HUDEP-2 (cell line): ENCODE results near the gene GNL1.

Source experiments
- DNase-seq, 76 experiments: peaks; one replicate each; lab custom pipeline; 2025; ENCODE audit not compliant: unreplicated experiment in 76 of 76; lab: John Stamatoyannopoulos, UW

The GNL1 gene

GRCh38 chr6:30571075-30571761 lies 14.9 kb upstream of the GNL1 start, which contains the start of gene ABCF1:
TSS of gene ABCF1 (plus strand) at chr6:30571442. CDS start at chr6:30571488, 46 bp downstream.
- peak; percentile 64 to 100 (median 99) for DNase-seq

DNA sequence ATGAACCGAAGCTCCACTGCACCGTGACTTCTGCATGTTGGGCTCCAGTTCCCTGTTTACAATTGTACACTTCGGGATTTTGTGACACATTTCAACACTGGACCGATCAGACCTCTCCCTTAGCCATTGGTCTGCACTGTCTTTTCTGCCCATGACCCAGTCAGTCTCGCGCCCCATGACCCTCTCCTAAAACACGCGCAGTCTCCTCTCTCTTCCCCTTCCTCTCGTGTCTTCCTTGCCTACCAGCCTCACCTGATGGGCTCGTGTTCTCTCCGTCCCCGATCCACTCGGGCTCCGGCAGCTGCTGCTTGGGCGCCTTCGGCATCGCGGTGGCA lies 14.4 kb upstream of the GNL1 start:
- DNase-seq = peak in 3 of 76 experiments; percentile 27 to 91 (median 65)

DNA sequence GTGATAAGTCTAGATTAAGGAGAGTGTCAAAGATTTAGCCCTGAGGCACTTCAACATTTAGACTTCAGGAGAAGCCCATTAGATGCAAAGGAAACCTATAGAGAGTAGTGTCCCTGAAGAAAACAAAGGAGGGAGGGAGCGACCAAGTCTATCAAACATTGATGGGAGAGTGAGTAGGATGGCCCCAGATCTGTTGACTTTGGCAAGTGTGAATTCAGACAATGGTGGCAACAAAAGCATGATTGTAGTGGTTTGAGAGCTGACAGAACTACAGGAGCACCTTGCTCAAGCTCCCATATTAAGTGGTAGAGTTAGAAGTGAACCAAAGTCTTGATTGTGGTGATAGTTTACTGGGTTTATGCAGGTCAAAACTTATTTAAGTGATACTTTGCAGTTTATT lies 14.0 kb upstream of the GNL1 start:
- DNase-seq = no peak

- DNase-seq = peak in 1 of 76 experiments; percentile 11
Observed at GRCh38 chr6:30568245-30568644, 12.0 kb upstream of the GNL1 start.

GRCh38 chr6:30565772-30566171 lies 9.5 kb upstream of the GNL1 start:
- DNase-seq = peak in 1 of 76 experiments; percentile 15

- DNase-seq = no peak
Observed at GRCh38 chr6:30564114-30564513, 7.8 kb upstream of the GNL1 start.

- no peak for DNase-seq
Observed at GRCh38 chr6:30562470-30563425, 6.5 kb upstream of the GNL1 start.

GRCh38 chr6:30560930-30561329 lies 4.6 kb upstream of the GNL1 start:
- no peak for DNase-seq

DNA sequence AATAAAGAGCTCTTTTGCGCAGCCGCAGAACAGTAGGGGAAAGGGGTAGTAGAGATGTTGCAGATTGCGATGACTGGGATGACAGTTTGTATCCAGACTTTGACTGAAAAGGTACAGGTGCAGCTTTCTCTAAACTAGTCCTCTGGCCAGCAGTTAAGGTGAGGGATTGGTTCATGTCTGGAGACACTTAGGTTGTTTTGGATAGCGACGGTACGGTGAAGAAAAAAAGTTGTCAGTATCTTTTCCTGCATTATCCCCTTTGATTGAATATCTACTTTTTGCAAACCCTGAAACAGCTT lies 1.3 kb upstream of the GNL1 start:
- DNase-seq = peak in 23 of 76 experiments; percentile 8 to 67 (median 49)

- peak in 74 of 76 experiments; percentile 62 to 98 (median 86) for DNase-seq
Observed at GRCh38 chr6:30556906-30557682, 805 bp upstream of the GNL1 start, which contains the start of gene PRR3. TSS of gene PRR3 (plus strand) at chr6:30557295. CDS start at chr6:30557345, 50 bp downstream.

DNA sequence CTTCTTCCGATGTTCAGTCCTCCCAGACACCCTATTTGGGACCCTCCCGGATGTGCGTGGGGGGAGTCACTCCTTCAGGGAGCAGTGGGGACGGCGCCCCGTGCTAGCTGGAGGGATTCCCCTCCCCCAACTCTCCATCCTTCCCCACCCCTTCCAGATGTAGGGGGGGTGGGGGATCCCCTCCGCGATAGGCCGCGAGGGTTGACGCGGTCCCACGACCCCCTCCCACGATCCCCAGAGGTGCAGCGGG lies 548 bp downstream of the GNL1 start:
- peak in 1 of 76 experiments; percentile 47 for DNase-seq

DNA sequence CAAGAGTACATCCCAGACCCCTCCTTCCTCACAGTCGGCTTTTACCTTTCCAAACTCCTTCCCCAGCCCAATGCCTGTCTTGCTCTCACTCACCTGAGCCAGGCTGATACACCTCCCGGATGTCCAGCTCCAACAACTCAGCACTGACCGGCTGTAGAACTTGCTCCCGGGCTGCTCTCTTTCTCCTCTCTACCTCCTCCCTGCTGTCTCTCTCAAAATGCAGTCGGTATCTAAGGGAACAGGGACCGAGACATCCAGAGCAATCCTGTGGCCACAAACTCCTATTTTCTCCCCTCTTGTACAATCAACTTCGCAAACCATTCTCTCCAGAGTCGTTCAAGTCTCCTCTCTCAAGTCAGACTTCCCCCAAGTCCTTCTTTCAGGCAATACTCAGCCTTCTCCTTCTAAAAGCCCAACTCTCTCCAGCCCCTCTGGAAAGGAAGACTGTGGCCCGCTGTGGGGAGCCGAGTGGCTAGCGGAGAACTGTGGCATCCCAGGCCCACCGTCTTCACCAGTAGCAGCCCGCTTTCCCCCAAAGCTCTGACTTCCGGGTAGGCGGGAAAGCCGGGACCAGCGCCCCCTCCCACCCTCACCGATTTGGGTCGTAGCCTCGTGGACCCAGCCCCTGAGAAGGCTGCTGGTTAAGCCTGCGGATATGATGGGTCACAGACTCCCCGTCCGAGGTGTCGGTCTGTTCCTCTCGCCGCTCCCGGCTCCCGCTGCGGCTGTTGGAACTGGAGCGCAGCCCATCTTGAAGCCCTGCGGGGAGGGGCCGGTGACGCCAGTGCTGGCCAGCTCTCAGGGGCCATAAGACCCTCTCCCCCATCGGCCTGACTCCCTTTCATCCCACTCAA lies 1.1 kb downstream of the GNL1 start:
- peak in 6 of 76 experiments; percentile 16 to 45 (median 31) for DNase-seq

DNA sequence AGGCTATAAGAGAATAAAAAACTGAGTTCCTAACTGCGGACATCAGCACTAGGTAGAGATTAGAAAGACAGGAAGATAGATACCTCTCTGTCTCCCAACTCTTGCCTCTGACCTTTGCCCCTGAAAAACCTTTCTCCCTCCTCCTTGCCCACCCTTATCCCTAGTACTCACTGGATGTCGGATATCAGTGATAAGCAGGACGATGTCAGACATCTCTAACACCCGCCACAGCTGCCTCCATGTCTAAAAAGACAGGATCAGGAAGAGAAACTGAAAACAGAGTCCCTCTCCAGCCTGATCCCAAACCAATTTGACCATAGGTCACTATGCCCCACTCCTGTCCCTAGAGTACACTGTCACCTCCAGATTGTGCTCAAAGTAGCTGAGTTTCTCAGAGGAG lies 1.9 kb downstream of the GNL1 start:
- DNase-seq = no peak

GRCh38 chr6:30548375-30548774 lies 7.9 kb downstream of the GNL1 start:
- no peak for DNase-seq

- DNase-seq = no peak
Observed at GRCh38 chr6:30547454-30547853, 8.8 kb downstream of the GNL1 start.

DNA sequence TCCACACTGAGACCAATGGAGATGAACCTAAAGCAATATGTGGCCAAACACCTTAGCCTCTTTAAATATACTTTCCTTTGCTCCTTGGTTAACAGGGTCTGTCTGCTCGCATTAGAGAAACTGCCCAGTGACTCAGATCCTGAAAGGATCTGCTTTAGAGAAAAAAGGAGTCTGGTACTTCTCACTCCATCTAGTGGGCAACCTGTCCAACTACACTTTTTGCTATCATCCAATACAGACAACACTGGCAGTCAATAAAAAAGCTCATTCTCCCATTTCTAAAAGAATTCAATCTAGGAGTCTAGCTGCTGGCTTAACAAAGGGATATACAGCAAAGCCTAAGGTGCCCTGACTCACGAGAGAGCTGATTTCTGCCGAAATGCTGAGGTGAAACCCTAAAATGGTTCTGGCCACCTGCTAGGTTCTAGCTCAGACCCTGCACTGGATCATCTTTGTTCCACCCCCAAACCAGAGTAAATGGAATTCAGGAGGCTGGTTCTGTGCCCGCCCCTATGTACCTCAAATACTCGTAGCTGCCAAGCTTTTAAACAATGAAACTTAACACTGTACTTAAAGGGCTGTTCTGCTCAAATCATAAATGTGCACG lies 11.5 kb downstream of the GNL1 start:
- peak in 29 of 76 experiments; percentile 25 to 71 (median 47) for DNase-seq

- DNase-seq = no peak
Observed at GRCh38 chr6:30543821-30544220, 12.5 kb downstream of the GNL1 start.

GRCh38 chr6:30542915-30543314 lies 13.4 kb downstream of the GNL1 start:
- DNase-seq = no peak

- no peak for DNase-seq
Observed at GRCh38 chr6:30542404-30542725, 13.9 kb downstream of the GNL1 start.
